H7 (cell line): ENCODE results near the gene STIM2. TPM values are rescaled to one million over a fixed set of nuclear protein-coding genes. Genes with fewer than 3 reads are reported as not detected.

ENCODE experiments used
- DNase-seq: peaks from one replicate; pipeline ENCODE4 v3.0.0; 2012
- H3K27me3 ChIP-seq: 2 replicates; pipeline ENCODE4 v1.6.0; 2011; ENCODE audit warnings: mild to moderate bottlenecking, low read length; ENCODE audit not compliant: control insufficient read depth, insufficient read depth
- H3K36me3 ChIP-seq: replicated peaks from 2 replicates; pipeline ENCODE4 v1.5.1; 2011; ENCODE audit warnings: low read length; ENCODE audit not compliant: control insufficient read depth, insufficient read depth
- H3K4me3 ChIP-seq: 2 replicates; pipeline ENCODE4 v1.5.1; 2011; ENCODE audit warnings: low read depth, mild to moderate bottlenecking, control low read depth, low read length, moderate library complexity; ENCODE audit not compliant: insufficient read depth
- total RNA-seq: library from RNA; depleted of rRNA; stranded (reverse); fragments of >200 nt; shearing (Covaris generic); gene quantifications from 2 replicates; pipeline ENCODE4 v1.2.3, GENCODE V29; 2014

STIM2 gene
- total RNA-seq, 1 experiment from 2014 or later, result 13.3 TPM

DNA sequence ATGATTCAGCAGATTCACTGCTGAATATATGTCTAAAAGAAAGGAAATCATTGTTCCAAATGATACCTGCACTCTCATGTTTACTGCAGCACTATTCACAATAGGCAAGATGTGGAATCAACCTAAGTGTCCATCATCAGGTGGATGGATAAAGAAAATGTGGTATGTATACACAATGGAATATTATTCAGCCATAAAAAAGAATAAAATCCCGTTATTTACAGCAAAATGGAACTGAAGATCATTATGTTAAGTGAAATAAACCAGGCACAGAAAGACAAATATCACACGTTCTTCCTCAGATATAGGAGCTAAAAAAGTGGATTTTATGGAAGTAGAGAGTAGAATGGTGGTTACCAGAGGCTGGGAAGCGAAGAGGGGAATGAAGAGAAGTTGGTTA is 130.4 kb downstream of the STIM2 start:
- Histone ChIP-seq H3K27me3 (no peaks in the 10 kb centered on the region), H3K4me3 (no peak overlapping the region), H3K36me3 (no peaks in the 10 kb centered on the region)
- DNase-seq, result no peak

DNA sequence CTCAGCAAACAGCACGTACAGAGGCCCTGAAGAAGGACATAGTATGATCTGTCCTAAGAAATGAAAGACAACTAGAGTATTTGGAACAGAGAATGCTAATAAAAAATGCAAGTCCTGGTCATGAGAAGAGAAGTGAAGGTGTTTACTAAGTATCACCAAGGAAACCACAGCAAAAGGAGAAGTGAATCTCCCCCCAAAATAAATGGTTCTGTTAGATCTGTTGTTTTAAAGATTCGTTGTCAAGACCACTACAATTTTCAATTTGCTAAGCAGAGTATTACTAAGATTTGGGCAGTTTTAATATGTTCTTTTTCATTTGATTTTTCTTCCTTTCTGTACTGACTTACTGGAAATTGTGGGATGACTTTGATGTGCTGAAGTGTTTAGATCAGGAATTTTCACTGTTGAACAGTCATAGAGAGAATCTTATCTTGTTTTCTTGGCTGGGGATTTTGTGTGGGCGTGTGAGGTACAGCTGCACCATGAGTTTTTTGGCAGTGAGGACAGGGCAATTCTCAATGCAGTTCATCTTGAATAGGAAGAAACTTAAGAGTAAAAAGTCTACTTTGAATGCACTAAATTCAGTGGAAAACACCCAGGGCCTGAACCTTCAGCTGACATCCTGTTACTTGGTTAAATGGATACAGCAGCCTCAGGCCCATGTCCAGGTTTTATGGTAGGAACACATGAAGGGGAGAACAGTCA is 132.2 kb downstream of the STIM2 start:
- Histone ChIP-seq H3K4me3 (no peak overlapping the region), H3K36me3 (no peaks in the 10 kb centered on the region), H3K27me3 (no peaks in the 10 kb centered on the region)
- DNase-seq, result no peak

DNA sequence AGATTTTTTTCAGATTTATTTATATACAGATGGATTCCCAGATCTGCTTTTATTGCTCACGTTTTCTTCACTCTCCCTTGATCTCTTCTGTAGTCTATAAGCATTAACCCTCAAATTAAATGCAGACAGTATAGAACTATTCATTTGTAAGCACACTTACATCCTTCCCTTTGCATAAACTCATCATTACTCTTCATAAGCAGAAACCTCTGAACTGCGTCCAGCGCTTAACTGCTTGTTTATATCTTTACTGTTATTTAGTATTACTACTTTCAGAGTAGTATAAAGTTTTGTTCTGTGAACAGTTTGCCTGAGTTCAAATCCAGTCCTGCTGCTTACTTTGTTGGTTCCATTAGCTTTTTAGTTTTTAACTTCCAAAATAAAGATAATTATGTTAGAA is 132.9 kb downstream of the STIM2 start:
- H3K36me3 ChIP-seq, result no peaks in the 10 kb centered on the region
- H3K27me3 ChIP-seq, result no peaks in the 10 kb centered on the region
- H3K4me3 ChIP-seq, result no peak overlapping the region
- no peak for DNase-seq

DNA sequence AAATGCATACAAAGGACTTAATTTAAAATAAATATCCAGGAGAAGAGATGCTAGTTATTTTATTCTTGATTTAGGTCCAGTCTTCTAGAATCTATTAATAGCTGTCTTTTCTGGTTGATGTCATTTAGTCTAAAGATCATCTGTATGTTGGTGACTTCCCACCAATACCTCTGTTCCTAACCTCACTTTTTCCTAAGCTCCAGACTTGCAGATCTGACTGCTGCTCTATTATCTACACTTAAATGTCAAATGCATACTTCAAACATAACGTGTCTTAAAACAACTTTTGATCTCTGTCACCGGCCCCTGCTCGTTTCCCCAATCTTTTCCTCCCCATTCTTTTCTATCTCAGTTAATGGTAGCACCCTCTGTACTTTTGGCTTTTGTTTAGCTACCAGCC is 133.3 kb downstream of the STIM2 start:
- Histone ChIP-seq H3K27me3 (no peaks in the 10 kb centered on the region), H3K4me3 (no peak overlapping the region), H3K36me3 (no peaks in the 10 kb centered on the region)
- DNase-seq, result no peak

DNA sequence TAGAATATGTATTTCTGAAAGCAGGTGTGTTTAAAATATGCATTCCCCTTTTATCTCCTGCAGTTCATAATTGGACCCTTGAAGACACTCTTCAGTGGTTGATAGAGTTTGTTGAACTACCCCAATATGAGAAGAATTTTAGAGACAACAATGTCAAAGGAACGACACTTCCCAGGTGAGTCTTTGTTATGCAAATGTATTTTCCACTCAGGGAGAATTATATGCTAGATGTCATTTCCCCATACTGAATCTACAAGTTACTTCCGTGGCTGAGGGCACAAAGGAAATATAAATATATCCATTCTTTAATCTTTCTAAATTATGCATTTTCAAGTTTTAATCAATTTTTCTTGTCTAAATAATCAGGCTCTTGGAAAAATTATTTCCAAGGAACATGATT is 134.7 kb downstream of the STIM2 start:
- Histone ChIP-seq H3K36me3 (no peaks in the 10 kb centered on the region), H3K27me3 (no peaks in the 10 kb centered on the region), H3K4me3 (no peak overlapping the region)
- no peak for DNase-seq

DNA sequence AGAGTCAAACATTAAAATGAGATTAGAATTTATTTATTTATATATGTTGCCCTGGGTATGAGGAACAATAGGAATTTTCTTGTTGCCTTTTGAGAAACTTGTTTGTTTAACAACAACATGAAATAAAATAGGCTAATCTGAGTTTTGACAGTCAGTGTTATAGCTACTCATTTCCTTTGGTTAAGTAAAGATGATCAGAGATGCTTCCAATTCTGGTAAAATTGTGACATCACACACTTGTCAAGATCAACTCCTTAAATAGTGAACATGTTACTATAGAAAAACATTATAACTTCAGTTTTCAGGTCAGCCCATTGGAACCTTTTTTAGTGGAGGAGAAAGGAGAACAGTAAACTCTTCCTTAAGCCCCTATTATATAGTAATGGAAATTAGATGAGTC is 136.1 kb downstream of the STIM2 start:
- H3K36me3 ChIP-seq, result no peaks in the 10 kb centered on the region
- no peaks in the 10 kb centered on the region for H3K27me3 ChIP-seq
- no peak for DNase-seq
- H3K4me3 ChIP-seq, result no peak overlapping the region

DNA sequence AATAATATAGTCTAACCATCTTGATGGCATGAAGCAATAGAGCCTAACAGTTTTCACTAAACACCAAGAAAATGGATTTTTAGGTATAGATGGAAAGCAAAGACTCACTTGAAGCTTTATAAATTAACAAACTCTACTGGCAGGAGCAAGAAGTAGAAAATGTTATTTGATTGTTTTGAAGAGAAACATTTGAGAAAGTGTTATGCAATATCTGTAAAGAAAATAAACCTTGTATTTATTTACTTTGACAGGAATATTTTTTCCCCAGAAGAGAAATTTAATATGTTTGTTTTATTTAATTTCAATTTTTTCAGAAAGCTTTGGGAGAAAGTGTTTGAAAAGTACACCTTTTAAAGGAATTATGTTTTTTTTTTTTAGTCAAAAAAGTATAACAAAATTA is 139.0 kb downstream of the STIM2 start:
- H3K36me3 ChIP-seq, result no peaks in the 10 kb centered on the region
- H3K27me3 ChIP-seq, result no peaks in the 10 kb centered on the region
- no peak overlapping the region for H3K4me3 ChIP-seq
- DNase-seq, result no peak

DNA sequence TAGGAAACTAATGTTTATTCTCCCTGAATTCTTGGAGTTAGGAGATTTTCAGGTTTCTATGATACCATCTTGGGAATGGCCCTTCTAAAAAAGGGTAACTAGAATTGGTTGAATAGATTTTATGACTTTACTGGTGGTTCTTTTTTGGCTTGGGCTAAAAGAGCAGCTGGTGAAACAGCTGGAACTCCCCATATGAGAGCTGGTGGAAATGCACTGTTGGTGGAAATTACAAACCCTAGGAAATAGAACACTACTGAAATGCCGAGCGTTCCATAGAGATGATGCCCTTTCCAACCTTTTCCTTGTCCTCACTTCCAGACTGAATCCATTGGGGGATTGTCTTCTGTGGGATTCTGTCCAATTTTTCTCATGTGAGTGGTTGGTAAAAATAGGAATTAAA is 139.5 kb downstream of the STIM2 start:
- Histone ChIP-seq H3K4me3 (no peak overlapping the region), H3K27me3 (no peaks in the 10 kb centered on the region), H3K36me3 (no peaks in the 10 kb centered on the region)
- no peak for DNase-seq

DNA sequence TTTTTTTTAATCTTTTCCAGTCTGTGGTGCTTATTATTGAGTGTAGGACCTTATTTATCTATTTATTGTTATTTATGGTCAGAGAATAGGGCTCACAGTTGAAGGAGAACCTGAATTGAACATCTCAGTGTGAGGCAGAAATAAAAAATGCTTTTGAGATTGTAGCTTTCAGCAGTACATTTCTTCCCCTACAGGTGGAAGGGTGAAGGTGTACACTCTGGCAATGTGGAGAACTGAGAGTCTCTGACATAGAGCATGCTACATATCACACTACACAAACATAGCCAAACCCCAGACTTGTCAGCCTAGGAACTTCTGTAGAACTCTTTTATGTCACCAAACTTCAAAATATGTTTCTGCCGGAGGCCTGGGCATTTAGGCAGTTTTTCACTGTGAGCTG is 140.2 kb downstream of the STIM2 start:
- DNase-seq, result no peak
- Histone ChIP-seq H3K27me3 (no peaks in the 10 kb centered on the region), H3K36me3 (no peaks in the 10 kb centered on the region)

DNA sequence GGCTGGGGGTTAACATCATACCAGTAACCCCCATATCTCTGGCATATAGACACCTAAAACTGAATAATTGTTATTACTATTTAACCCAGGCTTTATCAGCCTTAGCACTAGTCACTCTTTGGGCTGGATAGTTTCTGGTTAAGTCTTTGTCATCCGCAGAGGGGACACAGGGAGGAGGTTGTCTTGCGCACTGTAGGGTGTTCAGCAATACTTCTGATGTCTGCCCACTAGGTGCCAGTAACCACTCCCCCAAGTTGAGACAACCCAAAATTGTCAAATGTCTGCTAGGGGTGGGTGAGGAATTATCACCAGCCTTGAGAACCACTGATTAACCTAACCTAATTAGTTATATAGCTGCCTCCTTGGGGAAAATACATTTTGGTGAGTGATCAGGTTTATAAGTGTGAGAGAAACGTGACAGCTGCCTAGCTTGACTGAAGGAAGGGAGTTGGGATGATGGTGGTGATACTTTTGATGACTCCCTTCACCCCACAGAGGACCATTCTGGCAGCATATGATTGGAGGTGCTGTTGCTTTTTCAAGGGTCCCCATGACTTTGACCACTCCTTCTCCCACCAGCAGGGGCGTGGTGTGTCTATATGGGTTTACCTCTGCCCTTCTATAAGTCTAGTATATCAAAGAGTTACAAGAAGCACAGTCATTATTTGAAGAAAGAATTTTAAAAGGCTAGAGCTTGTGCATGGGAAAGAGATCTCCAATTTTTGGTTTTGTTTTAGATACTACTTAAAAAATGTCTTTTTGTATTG is 140.9 kb downstream of the STIM2 start:
- H3K27me3 ChIP-seq, result no peaks in the 10 kb centered on the region
- no peak overlapping the region for H3K4me3 ChIP-seq
- H3K36me3 ChIP-seq, result no peaks in the 10 kb centered on the region
- DNase-seq, result no peak

More for the DNA sequence above, 140.2 kb downstream of the STIM2 start:
- H3K4me3 ChIP-seq, result no peak overlapping the region

DNA sequence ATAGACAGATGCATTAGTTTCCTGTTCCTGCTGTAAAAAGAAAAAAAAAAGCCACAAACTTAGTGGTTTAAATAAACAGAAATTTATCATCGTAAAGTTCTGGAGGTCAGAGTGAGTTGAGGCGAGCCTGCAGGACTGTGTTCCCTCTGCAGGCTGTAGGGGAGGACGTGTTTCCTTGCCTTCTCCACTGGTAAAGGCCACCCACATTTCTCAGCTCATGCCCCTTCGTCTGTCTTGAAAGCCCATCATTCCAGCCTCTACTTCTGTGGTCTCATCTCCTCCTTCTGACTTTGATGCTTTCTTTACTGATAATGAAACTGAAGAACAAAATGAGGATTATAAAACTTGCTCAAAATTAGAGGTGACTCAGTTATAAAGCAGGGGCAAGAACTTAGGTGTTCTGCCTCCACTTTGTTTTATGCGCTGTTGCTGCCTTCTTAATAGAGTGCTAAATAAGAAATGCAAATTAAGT is 143.0 kb downstream of the STIM2 start:
- H3K27me3 ChIP-seq, result no peaks in the 10 kb centered on the region
- no peak overlapping the region for H3K4me3 ChIP-seq
- no peak for DNase-seq
- H3K36me3 ChIP-seq, result no peaks in the 10 kb centered on the region

DNA sequence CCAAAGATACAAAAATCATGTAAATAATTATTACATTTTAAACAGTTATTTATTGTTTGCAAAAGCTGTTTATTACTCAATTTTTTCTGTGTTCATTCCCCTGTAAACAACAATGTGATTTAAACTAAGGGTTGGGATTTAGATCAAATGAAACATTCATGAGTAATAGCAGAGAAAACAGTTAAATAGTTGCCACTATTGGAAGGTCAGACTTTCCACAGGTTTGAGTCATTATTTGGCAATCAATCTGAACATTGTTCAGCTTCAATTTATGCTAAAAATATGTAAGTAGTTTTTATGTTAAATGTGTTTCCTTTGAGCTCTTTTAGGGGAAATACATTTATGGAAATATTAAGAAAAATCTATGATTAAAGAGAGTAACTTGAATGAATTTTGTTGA is 144.9 kb downstream of the STIM2 start:
- Histone ChIP-seq H3K36me3 (no peaks in the 10 kb centered on the region), H3K27me3 (no peaks in the 10 kb centered on the region), H3K4me3 (no peak overlapping the region)
- no peak for DNase-seq

DNA sequence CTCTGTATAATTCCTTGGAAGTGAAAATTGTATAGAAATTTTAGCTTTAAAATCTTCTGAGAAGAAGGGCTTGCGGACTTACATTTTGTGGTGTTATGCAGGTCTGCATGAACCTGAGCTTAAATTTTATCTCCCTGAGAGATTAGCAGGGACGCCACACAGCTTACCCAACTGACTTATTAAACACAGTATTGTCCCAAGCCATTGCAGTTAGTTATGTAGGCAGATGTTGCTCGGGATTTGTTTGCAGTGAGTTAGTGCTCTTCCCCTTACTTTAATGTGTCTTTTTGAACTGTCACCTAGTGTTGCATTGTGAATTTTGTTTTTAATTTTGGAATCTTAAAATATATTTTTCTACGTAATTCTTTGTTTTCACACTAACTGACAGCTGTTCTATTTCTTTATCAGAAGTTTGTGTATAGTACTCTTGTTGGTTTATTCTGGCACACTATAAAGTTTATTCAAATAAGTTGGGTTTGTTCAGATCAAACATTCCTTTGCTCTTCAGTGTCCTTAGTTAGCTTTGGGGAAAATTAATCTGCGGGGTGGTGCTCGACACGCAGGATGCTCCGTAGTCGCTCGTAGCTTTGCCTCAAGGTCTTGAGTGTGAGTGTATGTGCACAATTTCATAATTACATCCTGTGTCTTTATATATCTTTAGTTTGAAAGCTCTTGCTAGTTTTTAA is 145.4 kb downstream of the STIM2 start:
- H3K27me3 ChIP-seq, result no peaks in the 10 kb centered on the region
- H3K4me3 ChIP-seq, result no peak overlapping the region
- no peaks in the 10 kb centered on the region for H3K36me3 ChIP-seq
- no peak for DNase-seq

DNA sequence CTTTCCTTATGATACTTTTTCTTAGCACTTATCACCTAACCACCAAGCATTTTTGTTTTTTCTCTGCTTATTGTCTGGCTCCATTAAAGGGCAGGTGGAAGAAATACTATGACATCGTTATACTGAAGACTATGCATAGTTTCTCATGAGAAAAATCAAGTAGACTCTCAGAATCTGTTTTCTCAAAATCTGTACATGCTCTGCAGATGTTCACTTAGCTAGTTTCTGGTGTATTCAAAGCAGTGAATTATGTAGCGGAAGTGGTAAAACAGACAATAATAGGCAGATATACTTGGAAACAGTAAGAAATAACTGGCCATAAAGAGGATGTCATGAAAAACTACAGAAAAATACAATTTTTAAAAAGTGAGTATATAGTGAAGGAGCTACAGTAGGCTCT is 146.0 kb downstream of the STIM2 start:
- DNase-seq, result no peak
- no peaks in the 10 kb centered on the region for H3K27me3 ChIP-seq
- H3K4me3 ChIP-seq, result no peak overlapping the region
- H3K36me3 ChIP-seq, result no peaks in the 10 kb centered on the region

DNA sequence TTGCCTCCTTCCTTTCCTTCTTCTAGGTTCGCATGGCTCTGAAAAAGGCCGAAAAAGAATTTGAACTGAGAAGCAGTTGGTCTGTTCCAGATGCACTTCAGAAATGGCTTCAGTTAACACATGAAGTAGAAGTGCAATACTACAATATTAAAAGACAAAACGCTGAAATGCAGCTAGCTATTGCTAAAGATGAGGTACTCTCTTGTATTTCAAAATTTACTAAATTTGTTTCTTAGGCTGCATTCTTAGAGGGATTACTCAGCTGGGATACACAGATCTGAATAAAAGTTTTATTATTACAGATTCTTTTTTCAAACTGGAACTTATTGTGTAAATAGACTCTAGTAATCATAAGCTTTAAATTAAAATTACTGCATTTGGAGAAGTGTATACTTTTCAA is 146.9 kb downstream of the STIM2 start:
- H3K4me3 ChIP-seq, result no peak overlapping the region
- H3K36me3 ChIP-seq, result no peaks in the 10 kb centered on the region
- DNase-seq, result no peak
- no peaks in the 10 kb centered on the region for H3K27me3 ChIP-seq
